Peyer's patch (tissue), 4 donors: Measurements from ENCODE around the gene RNF150. TPM values are rescaled to one million over a fixed set of nuclear protein-coding genes. Genes with fewer than 3 reads are reported as not detected.

Experiments used
- DNase-seq, 3 donors: peaks; one replicate each; pipeline ENCODE4 v3.0.0-alpha.2; 2017 to 2019
- H3K27ac ChIP-seq, 4 donors: fragments of 200-600 bp; sonication (generic); one replicate each; pipeline ENCODE4 v1.5.1; 2016 to 2019
- H3K27me3 ChIP-seq, 2 donors: fragments of 200-600 bp; sonication (generic); one replicate each; pipeline ENCODE4 v1.5.1; 2019
- H3K36me3 ChIP-seq, 3 donors: fragments of 200-600 bp; sonication (generic); one replicate each; pipeline ENCODE4 v1.5.1; 2016 to 2019
- H3K4me1 ChIP-seq, 4 donors: fragments of 200-600 bp; sonication (generic); one replicate each; pipeline ENCODE4 v1.5.1; 2016 to 2019
- H3K4me3 ChIP-seq, 4 donors: fragments of 200-600 bp; sonication (generic); 1 replicate in 3 of 4; 2 replicates in 1 of 4; pipeline ENCODE4 v1.5.1; 2016 to 2019; ENCODE audit warnings: mild to moderate bottlenecking in 1 of 4
- H3K9me3 ChIP-seq, 4 donors: fragments of 200-600 bp; sonication (generic); one replicate each; pipeline ENCODE4 v1.5.1; 2016 to 2019; ENCODE audit warnings: mild to moderate bottlenecking in 1 of 4
- POLR2A ChIP-seq, 2 donors: fragments of 450-650 bp; IDR thresholded peaks; one replicate each; pipeline ENCODE4 v1.5.1; 2017; ENCODE audit warnings: antibody characterized with exemption in 2 of 2, mild to moderate bottlenecking in 2 of 2, moderate library complexity in 2 of 2
- total RNA-seq, 4 donors: library from RNA; depleted of rRNA; stranded (reverse); fragments of >200 nt; gene quantifications; one replicate each; pipeline ENCODE4 v1.1.0, GENCODE V29; 2016
- TF ChIP-seq, protein P1 (sequence below), 6 experiments: fragments of 450-650 bp in 4 of 6; fragments of 200-600 bp in 2 of 6; sonication (generic) in 1 of 6; IDR thresholded peaks; one replicate each; pipeline ENCODE4 v1.5.1; 2017 to 2019; ENCODE audit warnings: antibody characterized with exemption in 6 of 6, mild to moderate bottlenecking in 3 of 6, moderate library complexity in 1 of 6

Gene RNF150
- total RNA-seq, 4 donors from 2014 or later = 1.2 to 9.9 (median 2.5) TPM

DNA sequence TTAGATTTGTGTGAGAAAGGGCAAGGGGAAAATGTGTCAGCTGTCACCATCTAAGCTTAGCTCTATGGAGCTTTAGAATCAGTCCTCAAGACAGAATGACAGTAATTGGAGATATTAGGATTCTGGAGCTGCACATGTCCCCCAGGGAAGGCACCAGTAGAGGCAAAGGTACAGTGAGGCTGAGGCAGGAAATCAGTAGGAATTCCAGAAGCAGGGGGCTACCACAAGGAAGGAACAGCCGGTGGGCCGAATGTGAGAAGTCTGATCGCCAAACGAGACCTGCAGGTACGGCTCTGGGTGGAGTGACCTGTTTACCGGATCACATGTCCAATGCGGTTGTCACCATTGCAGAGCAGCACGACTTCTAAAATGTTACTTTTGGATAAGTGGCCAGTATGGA, 52.6 kb downstream of the RNF150 start:
- no peak overlapping the region for H3K27ac ChIP-seq
- TF ChIP-seq, protein P1, sequence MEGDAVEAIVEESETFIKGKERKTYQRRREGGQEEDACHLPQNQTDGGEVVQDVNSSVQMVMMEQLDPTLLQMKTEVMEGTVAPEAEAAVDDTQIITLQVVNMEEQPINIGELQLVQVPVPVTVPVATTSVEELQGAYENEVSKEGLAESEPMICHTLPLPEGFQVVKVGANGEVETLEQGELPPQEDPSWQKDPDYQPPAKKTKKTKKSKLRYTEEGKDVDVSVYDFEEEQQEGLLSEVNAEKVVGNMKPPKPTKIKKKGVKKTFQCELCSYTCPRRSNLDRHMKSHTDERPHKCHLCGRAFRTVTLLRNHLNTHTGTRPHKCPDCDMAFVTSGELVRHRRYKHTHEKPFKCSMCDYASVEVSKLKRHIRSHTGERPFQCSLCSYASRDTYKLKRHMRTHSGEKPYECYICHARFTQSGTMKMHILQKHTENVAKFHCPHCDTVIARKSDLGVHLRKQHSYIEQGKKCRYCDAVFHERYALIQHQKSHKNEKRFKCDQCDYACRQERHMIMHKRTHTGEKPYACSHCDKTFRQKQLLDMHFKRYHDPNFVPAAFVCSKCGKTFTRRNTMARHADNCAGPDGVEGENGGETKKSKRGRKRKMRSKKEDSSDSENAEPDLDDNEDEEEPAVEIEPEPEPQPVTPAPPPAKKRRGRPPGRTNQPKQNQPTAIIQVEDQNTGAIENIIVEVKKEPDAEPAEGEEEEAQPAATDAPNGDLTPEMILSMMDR (IDR thresholded peaks at IDR 0.05) = no peak
- TF ChIP-seq POLR2A (IDR thresholded peaks at IDR 0.05) = no peak
- no peaks in the 10 kb centered on the region for H3K36me3 ChIP-seq
- H3K4me3 ChIP-seq = no peak overlapping the region
- DNase-seq = no peak
- H3K9me3 ChIP-seq = no peaks in the 10 kb centered on the region
- no peaks in the 10 kb centered on the region for H3K27me3 ChIP-seq
- no peaks in the 10 kb centered on the region for H3K4me1 ChIP-seq

DNA sequence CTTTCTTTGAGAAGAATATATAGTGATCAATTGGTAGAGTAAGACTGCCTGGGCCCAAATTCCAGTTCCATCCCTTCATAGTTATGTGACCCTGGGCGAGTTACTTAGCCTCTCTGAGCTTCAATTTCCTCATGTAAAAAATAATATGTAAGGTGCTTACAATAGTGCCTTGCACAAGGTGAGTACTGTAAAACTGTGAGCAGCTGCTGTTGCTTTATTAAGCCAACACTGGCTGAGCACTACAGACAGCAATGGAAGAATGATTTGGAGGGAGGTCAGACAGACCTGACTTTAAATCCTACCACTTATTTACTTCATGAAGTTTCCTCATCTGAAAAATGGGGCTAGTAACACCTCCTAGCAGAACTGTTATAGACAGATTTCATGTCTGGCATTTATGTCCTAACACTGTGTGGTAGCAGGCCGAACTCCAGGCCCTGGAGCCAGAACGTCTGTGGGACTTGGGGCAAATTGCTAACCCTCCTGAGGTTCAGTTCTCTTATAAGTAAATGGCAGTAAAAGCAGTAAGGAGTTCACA, 53.8 kb downstream of the RNF150 start:
- no peak for DNase-seq
- Histone ChIP-seq H3K27me3 (no peaks in the 10 kb centered on the region), H3K4me1 (no peaks in the 10 kb centered on the region), H3K4me3 (no peak overlapping the region), H3K36me3 (no peaks in the 10 kb centered on the region), H3K27ac (no peak overlapping the region), H3K9me3 (no peaks in the 10 kb centered on the region)
- TF ChIP-seq, protein P1 (IDR thresholded peaks at IDR 0.05) = no peak
- TF ChIP-seq POLR2A (IDR thresholded peaks at IDR 0.05) = no peak

DNA sequence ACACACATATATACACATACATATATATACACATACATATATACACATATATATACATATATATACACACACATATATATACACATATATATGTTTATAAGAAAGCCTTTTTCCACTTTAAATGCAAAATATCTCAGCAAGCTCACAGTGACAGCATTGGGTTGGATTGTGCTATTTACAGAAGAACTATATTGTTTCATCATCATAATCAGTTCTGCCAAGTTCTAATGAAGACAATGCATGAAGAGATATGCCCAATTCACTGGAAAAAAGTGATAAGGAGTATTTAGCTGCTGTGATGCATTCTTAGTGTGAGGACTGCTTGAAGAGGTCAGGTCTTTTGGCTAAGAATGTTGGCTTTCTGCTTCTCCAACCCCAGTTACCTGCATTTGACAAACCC, 54.4 kb downstream of the RNF150 start:
- Histone ChIP-seq H3K9me3 (no peaks in the 10 kb centered on the region), H3K27ac (no peak overlapping the region), H3K4me3 (no peak overlapping the region), H3K36me3 (no peaks in the 10 kb centered on the region), H3K27me3 (no peaks in the 10 kb centered on the region), H3K4me1 (no peaks in the 10 kb centered on the region)
- TF ChIP-seq POLR2A (IDR thresholded peaks at IDR 0.05) = no peak
- TF ChIP-seq, protein P1 (IDR thresholded peaks at IDR 0.05) = no peak
- DNase-seq = no peak

DNA sequence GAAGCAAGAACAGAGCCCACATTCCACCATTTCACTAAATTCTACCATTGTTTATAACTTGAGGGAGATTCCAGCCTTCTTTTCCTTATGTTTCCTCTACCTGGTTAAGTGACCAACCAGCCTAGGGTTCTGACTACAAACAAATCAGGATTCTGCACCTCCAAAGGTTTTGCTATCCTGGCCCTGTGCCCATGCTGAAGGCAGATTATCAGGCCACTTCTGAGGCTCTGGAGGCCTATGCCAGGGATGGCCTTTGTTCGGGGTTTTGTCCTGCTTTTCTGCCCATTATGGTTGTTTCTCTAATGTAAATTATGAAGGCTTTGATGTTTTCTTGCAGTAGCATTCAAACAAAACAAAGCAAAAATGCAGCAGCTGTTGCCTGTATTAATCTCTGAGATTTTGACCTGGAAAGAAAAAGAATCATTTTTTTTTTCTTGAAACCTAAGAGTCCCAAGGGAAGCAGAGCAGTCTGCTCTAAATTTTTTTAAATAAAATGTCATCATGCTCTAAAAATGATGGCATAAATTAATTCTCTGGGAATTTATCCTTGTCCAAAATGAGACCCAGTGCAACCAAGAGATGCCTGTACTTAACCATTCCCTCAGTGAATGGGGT, 55.6 kb downstream of the RNF150 start:
- Histone ChIP-seq H3K4me3 (no peak overlapping the region), H3K27me3 (no peaks in the 10 kb centered on the region), H3K4me1 (no peaks in the 10 kb centered on the region), H3K9me3 (no peaks in the 10 kb centered on the region), H3K27ac (no peak overlapping the region), H3K36me3 (no peaks in the 10 kb centered on the region)
- DNase-seq = no peak
- TF ChIP-seq POLR2A (IDR thresholded peaks at IDR 0.05) = no peak
- TF ChIP-seq, protein P1 (IDR thresholded peaks at IDR 0.05) = no peak

DNA sequence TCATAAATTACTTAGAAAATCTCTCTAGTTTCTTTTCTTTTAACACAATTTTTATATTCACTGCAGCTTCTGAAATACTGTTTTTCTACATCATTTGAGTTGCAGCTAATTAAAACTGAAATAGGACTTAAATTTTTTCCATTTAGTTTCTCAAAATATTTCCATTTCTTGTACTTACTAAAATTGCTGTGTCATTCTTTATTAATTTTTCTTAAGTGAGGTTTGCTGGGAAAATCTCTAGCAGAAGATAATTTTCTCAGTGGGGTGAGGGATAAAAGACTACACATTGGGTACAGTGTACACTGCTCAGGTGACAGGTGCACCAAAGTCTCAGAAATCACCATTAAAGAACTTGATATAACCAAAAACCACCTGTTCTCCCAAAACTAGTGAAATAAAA, 57.7 kb downstream of the RNF150 start:
- no peak overlapping the region for H3K4me3 ChIP-seq
- TF ChIP-seq, protein P1 (IDR thresholded peaks at IDR 0.05) = no peak
- no peak for TF ChIP-seq POLR2A (IDR thresholded peaks at IDR 0.05)
- H3K36me3 ChIP-seq = no peaks in the 10 kb centered on the region
- H3K27me3 ChIP-seq = no peaks in the 10 kb centered on the region
- H3K4me1 ChIP-seq = no peaks in the 10 kb centered on the region
- no peak for DNase-seq
- no peak overlapping the region for H3K27ac ChIP-seq
- no peaks in the 10 kb centered on the region for H3K9me3 ChIP-seq
